GM18511 (cell line): ENCODE measurements around the gene DYSF.

Experiments
- ATAC-seq: cut with Tn5 transposase; IDR thresholded peaks from one replicate; pipeline ENCODE4 v1.9.1; 2021; ENCODE audit warnings: mild to moderate bottlenecking, moderate library complexity; ENCODE audit not compliant: unreplicated experiment

DYSF gene

DNA sequence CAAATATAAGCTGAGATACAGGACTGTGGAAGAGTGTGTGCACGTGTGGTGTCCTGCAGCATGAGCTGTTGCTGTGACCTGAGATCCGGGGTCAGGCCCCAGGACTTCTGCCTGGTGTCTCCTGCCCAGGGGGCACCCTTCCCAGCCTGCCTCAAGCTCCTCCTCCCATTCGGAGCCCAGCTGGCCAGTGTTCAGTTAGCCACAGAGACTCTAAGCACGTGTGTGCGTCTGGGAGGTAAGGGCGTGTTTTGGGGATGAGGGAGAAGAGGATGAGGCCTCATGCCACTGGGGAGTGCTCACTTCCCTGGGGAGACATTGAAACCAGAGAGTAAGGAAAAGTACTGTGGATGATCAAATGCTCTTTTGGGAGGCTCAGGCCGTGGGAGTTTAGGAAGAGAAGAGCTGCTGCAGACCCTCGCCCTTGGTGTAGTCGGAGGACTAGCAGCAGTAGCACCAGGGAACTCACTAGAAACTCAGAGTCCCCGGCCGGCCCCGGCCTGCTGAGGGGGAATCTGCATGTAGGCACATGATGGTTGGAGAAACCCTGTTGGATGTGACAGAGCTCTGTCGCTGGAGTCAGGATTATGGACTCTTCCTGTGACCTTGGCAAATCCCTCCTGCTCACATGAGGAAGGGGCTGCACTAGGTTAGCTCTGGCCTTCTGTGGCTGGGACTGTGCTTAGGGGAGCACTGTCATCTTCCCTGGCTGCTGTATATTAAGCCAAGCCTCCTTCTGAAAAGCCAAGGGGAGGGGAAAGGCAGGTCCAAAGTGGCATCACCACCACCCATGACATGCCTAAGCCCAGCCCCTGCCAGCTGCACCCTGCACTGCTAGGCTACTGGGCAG is 231.1 kb downstream of the DYSF start:
- no peak for ATAC-seq

GRCh38 chr2:71685073-71685848 is 231.9 kb downstream of the DYSF start:
- no peak for ATAC-seq

GRCh38 chr2:71685941-71686611 is 232.7 kb downstream of the DYSF start:
- no peak for ATAC-seq

DNA sequence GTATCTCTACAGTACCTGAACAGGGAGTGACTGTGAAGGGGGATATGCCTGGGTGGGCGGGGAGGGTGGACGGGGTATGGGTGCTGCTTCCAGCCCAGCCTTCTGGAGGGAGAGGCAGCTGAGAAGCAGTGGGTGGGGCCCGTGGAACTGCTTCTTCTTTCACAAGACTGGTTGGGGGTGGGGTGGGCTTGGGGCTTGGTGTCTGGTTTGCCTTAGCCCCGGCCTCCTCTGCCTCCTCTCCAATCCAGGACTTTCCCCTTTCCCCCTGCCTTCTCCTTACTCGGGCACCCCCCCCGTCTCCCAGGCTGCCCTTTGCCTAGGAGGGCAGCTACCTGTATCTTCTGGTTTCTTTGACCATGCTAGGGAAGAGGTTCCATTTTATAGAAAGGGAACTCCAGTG is 233.4 kb downstream of the DYSF start:
- no peak for ATAC-seq

- no peak for ATAC-seq
Measured at GRCh38 chr2:71687412-71687811, 234.1 kb downstream of the DYSF start.

GRCh38 chr2:71688530-71688929 is 235.2 kb downstream of the DYSF start:
- ATAC-seq, result no peak

GRCh38 chr2:71689393-71689792 is 236.0 kb downstream of the DYSF start:
- no peak for ATAC-seq

GRCh38 chr2:71689968-71690834 is 236.8 kb downstream of the DYSF start:
- ATAC-seq, result no peak

- no peak for ATAC-seq
Measured at GRCh38 chr2:71690876-71691475, 237.6 kb downstream of the DYSF start.

GRCh38 chr2:71691747-71692441 is 238.5 kb downstream of the DYSF start:
- ATAC-seq, result no peak

DNA sequence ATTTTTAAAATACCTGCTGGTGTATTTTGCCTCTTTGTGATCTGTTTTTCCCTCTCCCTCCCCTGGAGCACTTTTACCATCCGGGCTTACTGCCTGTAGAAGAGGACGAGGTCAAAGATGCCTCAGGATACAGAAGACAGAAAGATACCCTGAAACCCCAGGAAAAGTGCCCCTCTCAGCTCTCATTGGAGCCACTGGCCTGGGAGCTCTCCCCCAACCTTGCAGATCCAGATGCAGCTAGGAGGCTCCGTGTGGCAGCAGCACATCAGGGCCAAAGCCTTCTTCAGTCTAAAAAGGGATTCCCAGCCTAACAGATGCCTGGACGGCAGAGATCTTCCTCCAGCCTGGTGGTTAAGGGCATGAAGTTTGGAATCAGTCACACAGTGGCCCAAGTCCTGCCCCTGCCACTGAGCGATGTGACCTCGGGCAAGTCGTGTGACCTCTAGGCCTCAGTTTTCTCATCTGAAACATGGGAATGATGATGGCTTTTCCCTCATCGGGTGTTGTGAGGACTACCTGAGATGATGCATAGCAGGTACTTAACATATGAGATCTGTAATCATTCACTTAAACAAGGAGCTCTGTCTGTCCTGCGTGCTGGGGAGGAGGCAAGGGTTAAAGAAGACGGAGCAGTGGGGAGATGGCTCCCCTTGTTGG is 239.4 kb downstream of the DYSF start:
- no peak for ATAC-seq

DNA sequence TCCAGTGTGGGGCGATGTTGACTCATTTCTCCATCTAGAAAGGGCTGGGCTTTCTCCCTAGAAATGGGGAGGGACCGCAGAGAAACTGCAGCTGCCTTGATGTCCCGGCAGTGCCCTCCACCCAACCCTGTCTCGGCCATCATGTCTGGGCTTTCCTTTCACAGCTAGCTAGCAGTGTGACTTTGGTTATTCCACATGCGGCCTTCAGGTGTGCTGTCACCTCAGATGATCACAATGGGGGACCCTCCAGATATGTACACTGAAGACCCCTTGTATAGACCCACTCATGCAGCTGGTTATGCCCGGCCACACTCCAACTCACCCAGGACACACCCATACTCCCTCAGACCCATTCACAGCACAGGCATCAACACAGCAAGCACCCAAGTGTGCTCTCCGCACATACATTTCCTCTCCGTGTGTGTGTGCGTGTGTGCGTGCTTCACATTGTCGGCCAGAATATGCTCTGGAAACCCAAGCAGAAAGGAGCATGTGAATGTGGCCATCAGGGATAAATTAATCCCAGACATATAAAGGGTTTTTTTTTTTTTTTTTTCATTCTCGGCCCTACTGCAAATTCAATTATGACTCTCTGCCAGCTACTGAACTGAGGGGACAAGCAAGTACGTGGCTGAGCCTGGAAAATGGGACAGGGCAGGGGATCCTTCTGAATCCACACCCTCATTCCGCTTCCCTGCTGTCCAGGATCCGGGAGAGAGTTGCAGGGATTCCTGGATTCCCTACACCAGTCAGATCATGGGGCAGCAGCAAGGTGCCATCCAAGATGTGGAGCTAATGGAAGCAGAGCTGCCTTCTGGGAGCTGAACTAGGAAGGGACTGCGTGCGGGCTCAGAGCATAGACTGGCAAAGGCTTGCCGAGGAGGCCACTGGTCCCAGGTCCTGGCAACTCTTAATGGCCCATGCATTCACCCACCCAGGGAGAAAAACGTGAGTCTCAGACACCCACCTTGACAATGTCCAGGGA is 240.2 kb downstream of the DYSF start:
- no peak for ATAC-seq

DNA sequence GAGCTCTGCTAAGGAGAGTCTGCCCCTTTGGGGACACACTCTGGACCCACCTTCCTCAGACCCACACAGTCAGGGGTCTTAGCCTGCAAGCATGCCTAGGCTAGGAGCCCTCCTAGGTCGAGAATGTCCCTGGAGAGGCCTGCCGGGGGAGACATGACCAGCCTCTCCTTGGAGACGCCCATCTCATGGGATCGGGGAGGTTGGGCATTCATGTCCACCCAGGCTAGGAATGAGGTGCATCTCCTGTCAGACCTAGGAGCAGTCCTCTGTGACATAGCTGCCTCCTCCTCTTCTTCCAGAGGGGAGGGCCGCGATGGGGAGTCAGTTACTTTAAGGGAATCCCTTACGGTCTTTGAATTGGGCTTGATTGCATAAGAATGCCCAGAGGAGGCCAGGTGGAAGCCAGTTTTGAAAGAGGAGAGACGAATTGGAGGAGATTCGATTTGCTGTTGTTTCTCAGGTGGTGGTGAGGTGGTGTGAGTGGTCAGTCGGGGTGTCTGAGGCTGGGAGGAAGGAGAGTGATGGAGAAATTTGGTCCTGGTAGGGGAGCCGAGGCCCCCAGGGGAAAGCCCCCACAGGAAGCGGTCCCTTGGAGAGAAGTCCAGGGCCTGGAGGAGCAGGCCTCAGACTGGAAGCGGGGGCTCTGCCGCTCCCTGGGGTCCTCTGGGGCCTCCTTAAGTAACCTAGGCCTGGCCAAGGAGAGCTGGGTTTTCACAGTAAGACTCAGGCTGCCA is 241.3 kb downstream of the DYSF start:
- ATAC-seq, result no peak

GRCh38 chr2:71695235-71696120 is 242.1 kb downstream of the DYSF start:
- ATAC-seq, result no peak

- ATAC-seq, result no peak
Measured at GRCh38 chr2:71696381-71696780, 243.0 kb downstream of the DYSF start.
